ENCODE results near the gene INPP5F.

GRCh38 chr10:119677126-119677525 is 48.7 kb upstream of the INPP5F start:
- TF ChIP-seq POLR2A (IDR thresholded peaks at IDR 0.05): no peak
- TF ChIP-seq CTCF (IDR thresholded peaks at IDR 0.05): no peak

All from adrenal gland (tissue), 5 donors.